ENCODE results near the gene LTC4S.

- TF ChIP-seq EZH2phosphoT487 (IDR thresholded peaks at IDR 0.05; ENCODE audit: unreplicated experiment), result no peak
- TF ChIP-seq CTCF (conservative IDR thresholded peaks at IDR 0.05; ENCODE audit: low read depth in 2 of 2), result no peak
- no peak for TF ChIP-seq POLR2AphosphoS5 (IDR thresholded peaks at IDR 0.05; ENCODE audit: low read depth)
- no peak for TF ChIP-seq REST (IDR thresholded peaks at IDR 0.05; ENCODE audit: unreplicated experiment)
- TF ChIP-seq EZH2 (IDR thresholded peaks at IDR 0.05; ENCODE audit: low read depth, unreplicated experiment), result no peak
- TF ChIP-seq JUNB (IDR thresholded peaks at IDR 0.05; ENCODE audit: unreplicated experiment), result no peak
- TF ChIP-seq STAT1 (IDR thresholded peaks at IDR 0.05; ENCODE audit: unreplicated experiment), result no peak
- TF ChIP-seq CREB1 (CRISPR knock-in tag; IDR thresholded peaks at IDR 0.05; ENCODE audit: low read depth), result no peak
- no peak for TF ChIP-seq NANOG (IDR thresholded peaks at IDR 0.05; ENCODE audit: borderline replicate concordance)
- TF ChIP-seq ZNF114 (CRISPR knock-in tag; IDR thresholded peaks at IDR 0.05), result no peak
- no peak for TF ChIP-seq ETS1 (IDR thresholded peaks at IDR 0.05)
- no peak for TF ChIP-seq ZNF462 (CRISPR knock-in tag; IDR thresholded peaks at IDR 0.05)
These were observed 21.4 kb upstream of the LTC4S start for GRCh38 chr5:179772351-179772750.
